ENCODE results near the gene SLC6A11. TPM values are rescaled to one million over a fixed set of nuclear protein-coding genes. Genes with fewer than 3 reads are reported as not detected.

The SLC6A11 gene
- total RNA-seq, 2 donors from 2014 or later = 0.10 TPM; not detected in 1

DNA sequence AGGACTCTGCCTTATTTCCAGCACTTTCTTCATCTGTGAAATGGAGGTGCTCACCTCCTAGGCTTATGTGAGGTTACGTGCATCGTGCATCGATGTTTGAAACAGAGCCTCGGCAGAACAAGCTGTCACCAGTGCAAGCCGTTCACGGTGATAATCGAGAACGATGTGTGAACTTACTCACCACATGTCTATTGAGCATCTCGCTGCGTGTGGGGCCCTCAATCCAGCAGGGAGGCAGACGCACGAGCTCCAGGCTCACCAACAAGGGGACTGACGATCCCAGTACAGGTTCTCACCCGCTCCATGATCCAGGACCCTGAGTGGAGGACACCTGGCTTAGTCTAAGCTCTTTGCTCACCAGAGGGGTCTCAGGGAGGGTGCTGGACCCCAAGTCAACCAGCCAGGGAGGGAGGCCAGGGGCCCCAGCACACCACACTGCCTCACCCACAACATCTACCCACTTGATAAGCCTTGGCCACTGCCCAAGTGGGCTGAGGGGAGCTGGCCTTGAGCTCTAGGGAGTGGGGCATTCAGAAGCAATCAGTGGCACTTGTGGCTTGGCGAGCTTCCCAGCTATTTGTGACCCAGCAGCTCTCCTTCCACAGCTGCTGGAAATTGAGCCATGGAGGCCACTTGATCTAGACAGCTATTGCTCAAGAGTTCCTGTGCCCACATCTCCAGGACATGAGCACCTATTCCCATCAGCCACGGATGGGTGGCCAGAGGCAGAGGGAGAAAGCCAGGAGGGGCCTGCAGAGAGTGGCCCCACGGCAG, 142.1 kb downstream of the SLC6A11 start:
- DNase-seq (ENCODE audit: low spot score) = no peak
- intact Hi-C loops (cut with DNase I) = loop anchor here in 1 of 2 donors (10.0 kb wide), 1 partner anchor 257 kb away; no protein-coding TSS in a partner anchor

DNA sequence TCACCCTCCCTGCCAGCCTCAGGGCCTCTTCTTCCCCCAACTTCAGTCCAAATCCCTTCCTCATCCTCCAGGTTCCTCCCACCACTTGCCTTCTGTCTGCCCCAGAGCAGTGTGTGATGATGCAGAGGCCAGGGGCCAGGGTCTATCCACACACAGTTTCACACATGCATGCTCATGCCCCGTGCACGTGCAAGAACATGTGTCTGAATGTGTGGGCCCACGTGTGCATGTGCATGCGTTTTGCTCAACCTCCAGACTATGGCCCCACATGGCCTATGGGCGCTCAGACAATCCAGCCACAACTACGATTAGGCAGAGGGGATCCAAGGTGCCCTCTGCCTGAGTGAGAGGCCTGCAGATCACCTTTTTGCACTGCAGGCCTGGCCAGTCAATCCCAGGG, 144.2 kb downstream of the SLC6A11 start:
- intact Hi-C loops (cut with DNase I) = no loop called here
- DNase-seq (ENCODE audit: low spot score) = no peak

GRCh38 chr3:10961921-10962320, 145.9 kb downstream of the SLC6A11 start:
- intact Hi-C loops (cut with DNase I) = no loop called here
- DNase-seq (ENCODE audit: low spot score) = no peak

GRCh38 chr3:10962481-10963036, 146.5 kb downstream of the SLC6A11 start:
- no peak for DNase-seq (ENCODE audit: low spot score)
- intact Hi-C loops (cut with DNase I) = no loop called here

- intact Hi-C loops (cut with DNase I) = no loop called here
- no peak for DNase-seq (ENCODE audit: low spot score)
Measured at GRCh38 chr3:10964537-10965167, 148.6 kb downstream of the SLC6A11 start.

- intact Hi-C loops (cut with DNase I) = no loop called here
- DNase-seq (ENCODE audit: low spot score) = no peak
Measured at GRCh38 chr3:10968401-10968800, 152.4 kb downstream of the SLC6A11 start.

DNA sequence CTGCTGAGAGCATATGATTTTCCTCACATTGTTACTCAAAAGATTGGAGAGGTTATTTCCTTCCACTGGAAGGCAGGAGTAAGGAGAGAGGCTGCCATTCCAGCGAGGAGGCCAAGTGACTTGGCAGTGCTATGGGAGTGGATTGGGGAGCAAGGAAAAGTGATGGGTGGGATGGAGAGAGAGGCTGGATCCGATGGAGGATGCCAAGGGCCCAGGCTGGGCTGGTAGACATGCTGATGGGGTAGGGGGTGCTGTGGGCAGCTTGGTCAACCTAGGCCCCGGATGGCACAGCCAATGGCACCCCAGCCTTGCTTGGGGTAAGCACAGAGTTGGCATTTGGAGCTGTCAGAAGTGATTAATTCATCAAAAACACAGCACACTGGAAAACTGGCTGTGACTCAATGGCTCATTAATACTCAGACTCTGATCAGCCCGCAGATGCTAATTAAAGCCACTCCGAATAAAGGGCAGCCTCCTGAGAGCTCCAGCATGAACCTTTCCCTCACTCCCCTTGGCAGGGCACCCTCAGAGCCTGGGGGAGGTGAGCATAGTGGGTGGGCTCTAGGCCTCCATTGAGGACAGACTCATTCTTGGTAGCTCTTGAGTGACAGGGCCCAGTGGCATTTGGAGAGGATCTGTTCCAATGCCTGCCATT, 154.4 kb downstream of the SLC6A11 start:
- no peak for DNase-seq (ENCODE audit: low spot score)
- intact Hi-C loops (cut with DNase I) = no loop called here

GRCh38 chr3:10972072-10972782, 156.2 kb downstream of the SLC6A11 start:
- DNase-seq (ENCODE audit: low spot score) = no peak
- intact Hi-C loops (cut with DNase I) = no loop called here

- DNase-seq (ENCODE audit: low spot score) = no peak
- intact Hi-C loops (cut with DNase I) = no loop called here
Measured at GRCh38 chr3:10973046-10973595, 157.1 kb downstream of the SLC6A11 start.

DNA sequence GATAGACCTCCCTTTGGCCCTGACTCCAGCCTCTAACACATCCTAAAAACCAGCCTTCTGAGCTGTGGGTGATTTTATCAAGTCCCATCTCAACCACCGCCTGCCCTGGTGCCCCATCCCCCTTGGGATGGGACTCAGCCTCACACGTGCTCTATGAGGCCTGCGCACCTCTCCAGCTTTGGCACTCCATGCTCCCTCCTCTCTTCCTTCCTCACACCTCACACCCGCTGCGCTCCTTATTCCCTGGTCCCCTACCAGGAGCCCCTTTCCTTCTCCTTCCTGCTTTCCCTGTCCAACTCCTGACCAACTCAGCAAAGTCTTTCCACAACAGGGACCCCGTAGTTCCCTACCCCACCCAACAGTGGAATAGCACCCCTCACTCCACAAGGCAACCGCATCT, 158.1 kb downstream of the SLC6A11 start:
- intact Hi-C loops (cut with DNase I) = no loop called here
- DNase-seq (ENCODE audit: low spot score) = no peak

DNA sequence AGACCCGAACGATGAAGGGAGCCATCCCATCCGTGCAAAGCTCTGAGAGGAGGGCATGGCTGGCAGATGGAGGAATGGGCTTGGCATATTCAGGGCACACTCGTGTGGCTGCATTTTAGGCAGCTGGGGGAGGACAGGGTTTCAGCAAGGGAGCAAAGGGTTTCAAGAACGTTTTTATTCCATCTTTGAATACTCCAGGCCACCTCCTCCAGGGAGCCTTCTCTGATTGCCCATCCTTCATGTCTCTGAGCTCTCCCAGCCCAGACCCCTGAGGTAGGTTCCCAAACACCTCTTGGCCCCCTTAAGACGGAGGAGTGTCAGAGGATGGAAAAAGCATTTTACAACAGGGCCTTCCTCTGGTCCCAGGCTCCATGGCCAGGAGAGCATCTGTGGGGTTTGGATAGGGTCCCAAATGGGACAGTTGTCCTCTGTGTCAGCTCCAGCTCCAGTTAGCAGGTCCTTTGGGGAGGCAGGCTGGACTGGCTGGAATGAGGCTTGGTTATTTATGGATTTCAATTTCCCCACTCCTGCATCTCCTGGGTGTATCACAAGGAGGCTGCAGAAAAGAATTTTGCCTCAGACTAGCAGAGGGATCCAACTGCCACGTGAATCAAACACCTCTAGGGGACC, 158.8 kb downstream of the SLC6A11 start:
- no peak for DNase-seq (ENCODE audit: low spot score)
- intact Hi-C loops (cut with DNase I) = no loop called here

DNA sequence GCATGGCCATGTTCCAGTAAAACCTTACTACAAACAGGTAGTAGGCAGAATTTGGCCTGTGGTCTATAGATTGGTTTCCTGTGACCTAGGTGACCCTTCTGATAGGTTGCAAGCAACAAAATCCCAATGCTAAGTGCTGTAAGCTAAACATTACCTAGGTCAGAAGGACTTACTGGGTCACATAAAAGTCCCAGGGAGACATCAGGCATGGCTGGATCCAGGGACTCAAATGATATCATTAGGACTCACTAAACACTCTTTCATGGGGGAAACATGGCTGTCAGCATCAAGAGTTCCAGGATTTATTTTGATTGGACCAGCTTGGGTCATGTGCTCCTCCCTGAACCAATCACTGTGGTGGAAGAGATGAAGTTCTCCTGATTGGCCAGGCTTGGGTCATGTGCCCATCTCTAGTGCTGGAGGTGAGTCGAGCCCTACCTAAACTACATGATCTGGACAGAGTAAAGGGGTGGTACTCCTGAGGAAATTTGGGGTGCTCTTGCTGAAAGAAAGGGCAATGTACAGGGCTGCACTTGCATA, 159.7 kb downstream of the SLC6A11 start:
- intact Hi-C loops (cut with DNase I) = no loop called here
- DNase-seq (ENCODE audit: low spot score) = no peak

DNA sequence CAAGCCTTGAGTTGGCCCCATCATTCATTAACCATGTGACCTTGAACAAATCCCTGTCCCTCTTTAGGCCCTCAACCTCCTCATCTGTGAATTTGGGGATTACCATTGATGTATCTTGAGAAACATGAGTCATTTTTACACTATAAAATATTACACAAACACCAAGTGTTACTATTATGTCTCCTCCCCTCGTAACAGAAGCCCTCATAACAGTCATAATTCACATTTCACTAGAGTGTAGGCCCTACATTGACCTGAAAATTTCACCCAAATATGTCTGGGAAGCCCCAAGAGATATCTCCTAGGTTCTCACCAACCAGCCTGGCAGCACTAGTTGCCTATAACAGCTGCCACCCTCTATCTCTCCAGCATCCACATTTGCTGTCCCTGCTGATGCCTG, 160.7 kb downstream of the SLC6A11 start:
- intact Hi-C loops (cut with DNase I) = no loop called here

GRCh38 chr3:10977892-10978510, 162.0 kb downstream of the SLC6A11 start:
- DNase-seq (ENCODE audit: low spot score) = no peak
- intact Hi-C loops (cut with DNase I) = no loop called here

More for the DNA sequence above, 160.7 kb downstream of the SLC6A11 start:
- DNase-seq (ENCODE audit: low spot score) = no peak

- intact Hi-C loops (cut with DNase I) = no loop called here
- peak; percentile 2 for DNase-seq (ENCODE audit: low spot score)
Measured at GRCh38 chr3:10978956-10979355, 162.9 kb downstream of the SLC6A11 start.

DNA sequence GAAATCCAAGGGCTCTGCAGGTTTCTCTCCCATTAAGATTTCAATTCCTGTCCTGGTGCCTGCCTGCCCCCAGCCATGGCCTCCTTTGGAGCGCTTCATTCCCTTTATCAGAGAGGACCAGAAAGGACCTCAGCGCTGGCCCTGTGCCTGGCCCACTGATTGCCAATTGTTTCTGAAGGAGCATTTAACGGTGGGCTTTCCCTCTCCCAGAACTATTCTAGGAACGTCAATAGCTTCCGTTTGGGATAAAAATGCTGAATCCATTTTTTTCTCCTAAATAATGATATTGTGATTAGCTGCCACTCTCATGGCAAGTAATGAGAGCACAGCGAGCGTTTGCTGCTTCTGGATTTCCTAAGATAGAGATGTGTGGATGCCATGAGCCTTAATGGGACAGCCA, 164.3 kb downstream of the SLC6A11 start:
- intact Hi-C loops (cut with DNase I) = no loop called here

DNA sequence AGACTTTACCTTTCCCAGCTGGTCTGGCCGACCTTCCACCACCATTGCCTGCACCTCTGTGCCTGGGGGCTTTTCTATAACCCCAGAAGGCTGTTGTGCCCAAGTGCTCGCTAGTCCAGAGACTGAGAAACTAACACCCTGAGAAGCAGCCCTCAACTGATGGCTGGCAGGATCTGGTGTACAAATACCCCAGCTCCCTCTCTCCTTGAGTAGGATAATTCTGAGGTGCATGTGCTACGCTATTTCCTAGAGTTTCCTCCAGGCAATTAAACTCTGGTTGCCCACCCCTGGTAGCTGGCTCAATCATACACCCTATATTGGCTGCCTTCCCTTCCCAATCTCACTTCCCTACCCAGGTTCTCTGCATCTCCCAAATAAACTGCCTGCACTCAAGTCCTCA, 165.0 kb downstream of the SLC6A11 start:
- intact Hi-C loops (cut with DNase I) = no loop called here
- DNase-seq (ENCODE audit: low spot score) = peak; percentile 0

More for the DNA sequence above, 164.3 kb downstream of the SLC6A11 start:
- peak; percentile 34 for DNase-seq (ENCODE audit: low spot score)

GRCh38 chr3:10981961-10982360, 165.9 kb downstream of the SLC6A11 start:
- DNase-seq (ENCODE audit: low spot score) = peak; percentile 16
- intact Hi-C loops (cut with DNase I) = no loop called here
